ENCODE measurements around the gene DPYD. TPM values are rescaled to one million over a fixed set of nuclear protein-coding genes. Genes with fewer than 3 reads are reported as not detected.

Gene DPYD
- total and polyA plus RNA-seq, 7 donors = 6.0 to 56.1 (median 40.2) TPM

DNA sequence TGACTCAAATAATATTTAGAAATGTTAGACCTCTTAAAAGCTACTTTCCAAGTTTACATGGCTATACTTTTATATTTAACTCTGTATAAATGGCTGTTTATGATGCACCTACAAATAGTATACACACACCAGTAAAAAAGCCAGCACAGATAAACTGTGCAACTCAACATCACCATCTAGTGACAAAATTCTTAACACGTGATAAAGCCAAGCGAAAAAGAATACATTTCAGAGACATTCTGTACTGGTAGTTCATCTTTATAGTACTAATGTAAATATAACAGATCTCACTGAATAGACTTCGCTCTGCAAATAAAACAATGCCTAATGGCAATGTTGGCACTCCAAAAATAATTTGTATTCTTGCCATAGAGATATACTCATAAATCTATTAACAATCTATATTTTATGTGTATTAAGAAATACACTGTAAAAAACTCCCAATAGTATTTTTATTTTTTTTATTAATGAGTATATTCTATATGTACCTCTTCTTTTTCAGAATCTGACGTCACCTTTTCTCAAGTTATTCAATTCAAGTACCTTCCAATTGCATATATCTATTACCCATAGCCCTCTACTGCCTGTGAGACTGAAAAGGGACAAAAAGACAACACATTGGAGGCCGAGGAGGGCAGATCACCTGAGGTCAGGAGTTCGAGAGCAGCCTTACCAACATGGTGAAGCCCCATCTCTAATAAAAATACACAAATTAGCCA is 100.2 kb downstream of the DPYD start:
- no peak for DNase-seq
- Histone ChIP-seq H3K27me3 (no peaks in the 10 kb centered on the region), H3K4me1 (no peaks in the 10 kb centered on the region), H3K36me3 (no peaks in the 10 kb centered on the region), H3K9me3 (no peaks in the 10 kb centered on the region), H3K27ac (no peak overlapping the region), H3K4me3 (no peak overlapping the region)
- WGBS, 2 donors = 38 to 60% methylated on average over 6 of the region's 6 CpGs
- intact Hi-C loops (cut with DNase I) = no loop called here
- TF ChIP-seq, protein P1, sequence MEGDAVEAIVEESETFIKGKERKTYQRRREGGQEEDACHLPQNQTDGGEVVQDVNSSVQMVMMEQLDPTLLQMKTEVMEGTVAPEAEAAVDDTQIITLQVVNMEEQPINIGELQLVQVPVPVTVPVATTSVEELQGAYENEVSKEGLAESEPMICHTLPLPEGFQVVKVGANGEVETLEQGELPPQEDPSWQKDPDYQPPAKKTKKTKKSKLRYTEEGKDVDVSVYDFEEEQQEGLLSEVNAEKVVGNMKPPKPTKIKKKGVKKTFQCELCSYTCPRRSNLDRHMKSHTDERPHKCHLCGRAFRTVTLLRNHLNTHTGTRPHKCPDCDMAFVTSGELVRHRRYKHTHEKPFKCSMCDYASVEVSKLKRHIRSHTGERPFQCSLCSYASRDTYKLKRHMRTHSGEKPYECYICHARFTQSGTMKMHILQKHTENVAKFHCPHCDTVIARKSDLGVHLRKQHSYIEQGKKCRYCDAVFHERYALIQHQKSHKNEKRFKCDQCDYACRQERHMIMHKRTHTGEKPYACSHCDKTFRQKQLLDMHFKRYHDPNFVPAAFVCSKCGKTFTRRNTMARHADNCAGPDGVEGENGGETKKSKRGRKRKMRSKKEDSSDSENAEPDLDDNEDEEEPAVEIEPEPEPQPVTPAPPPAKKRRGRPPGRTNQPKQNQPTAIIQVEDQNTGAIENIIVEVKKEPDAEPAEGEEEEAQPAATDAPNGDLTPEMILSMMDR (IDR thresholded peaks at IDR 0.05) = peak in 2 of 4 experiments; percentile 19 to 42
- TF ChIP-seq EP300 (IDR thresholded peaks at IDR 0.05) = no peak

DNA sequence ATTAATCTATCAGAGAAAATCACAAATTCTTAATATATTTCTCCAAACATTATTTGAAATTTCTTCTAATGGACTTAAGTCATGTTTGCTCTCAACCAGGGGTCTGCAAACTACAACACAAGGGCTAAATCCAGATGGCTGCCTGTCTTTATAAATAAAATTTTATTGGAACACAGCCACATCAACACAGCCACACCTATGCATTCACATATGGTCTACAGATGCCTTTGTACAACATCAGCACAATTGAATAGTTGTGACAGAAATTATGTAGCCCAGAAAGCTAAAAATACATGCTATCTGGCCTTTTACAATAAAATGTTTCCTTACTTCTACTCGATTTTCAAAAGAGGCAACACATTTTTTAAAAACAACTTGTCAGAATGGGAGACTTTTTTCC is 103.9 kb downstream of the DPYD start:
- Histone ChIP-seq H3K4me1 (peaks cover 0 to 6% (median 0%) of the 10 kb centered on the region in 4 donors), H3K27ac (no peak overlapping the region), H3K9me3 (no peaks in the 10 kb centered on the region), H3K4me3 (no peak overlapping the region), H3K36me3 (no peaks in the 10 kb centered on the region), H3K27me3 (no peaks in the 10 kb centered on the region)
- WGBS, 2 donors = 78 to 80% methylated on average over 1 of the region's 1 CpG
- intact Hi-C loops (cut with DNase I) = no loop called here
- no peak for DNase-seq
- no peak for TF ChIP-seq POLR2A (IDR thresholded peaks at IDR 0.05)
- TF ChIP-seq EP300 (IDR thresholded peaks at IDR 0.05) = no peak
- TF ChIP-seq, protein P1 (IDR thresholded peaks at IDR 0.05) = no peak
- TF ChIP-seq POLR2AphosphoS5 (IDR thresholded peaks at IDR 0.05) = no peak

DNA sequence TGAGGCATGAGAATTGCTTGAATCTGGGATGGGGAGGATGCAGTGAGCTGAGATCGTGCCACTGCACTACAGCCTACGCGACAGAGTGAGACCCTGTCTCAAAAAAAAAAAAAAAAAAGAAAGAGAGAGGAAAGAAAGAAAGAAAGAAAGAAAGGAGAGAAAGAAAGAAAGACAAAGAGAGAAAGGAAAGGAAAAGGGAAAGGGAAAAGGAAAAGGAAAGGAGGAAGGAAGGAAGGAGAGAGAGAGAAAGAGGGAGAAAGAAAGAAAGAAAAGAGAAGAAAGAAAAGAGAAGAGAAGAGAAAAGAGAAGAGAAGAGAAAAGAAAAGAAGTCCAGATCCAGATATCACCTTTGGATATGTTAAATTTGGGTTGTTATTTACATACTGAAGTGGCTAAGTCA is 106.0 kb downstream of the DPYD start:
- DNase-seq = no peak
- intact Hi-C loops (cut with DNase I) = no loop called here
- no peaks in the 10 kb centered on the region for H3K36me3 ChIP-seq
- 95 to 99% methylated on average over 3 of the region's 3 CpGs for WGBS, 2 donors
- peaks cover 0 to 6% (median 0%) of the 10 kb centered on the region in 4 donors for H3K4me1 ChIP-seq
- no peak overlapping the region for H3K27ac ChIP-seq
- TF ChIP-seq POLR2AphosphoS5 (IDR thresholded peaks at IDR 0.05) (no peak), EP300 (IDR thresholded peaks at IDR 0.05) (no peak), POLR2A (IDR thresholded peaks at IDR 0.05) (no peak)
- TF ChIP-seq, protein P1 (IDR thresholded peaks at IDR 0.05) = no peak
- no peaks in the 10 kb centered on the region for H3K27me3 ChIP-seq
- no peak overlapping the region for H3K4me3 ChIP-seq
- no peaks in the 10 kb centered on the region for H3K9me3 ChIP-seq

DNA sequence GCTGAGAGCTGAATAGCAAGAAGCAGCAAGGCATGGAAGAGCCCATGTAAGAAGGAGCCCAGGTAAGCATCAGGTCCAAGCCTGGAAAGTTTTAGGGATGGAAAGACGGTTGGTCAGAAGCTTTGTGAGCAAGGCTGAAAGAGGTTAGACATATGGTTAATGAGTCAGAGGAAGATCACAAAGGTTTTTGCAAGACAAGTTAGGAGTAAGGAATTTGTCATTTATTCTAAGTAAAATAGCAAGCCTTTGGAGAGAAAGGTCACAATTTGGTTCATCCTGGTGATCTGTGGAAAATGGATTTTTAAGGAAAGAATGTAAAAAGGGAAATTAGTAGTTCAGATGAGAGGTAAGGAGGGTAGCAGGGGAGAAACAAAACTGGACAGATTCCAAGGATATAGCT is 106.7 kb downstream of the DPYD start:
- DNase-seq = no peak
- Histone ChIP-seq H3K27ac (no peak overlapping the region), H3K27me3 (no peaks in the 10 kb centered on the region), H3K4me3 (no peak overlapping the region), H3K9me3 (no peaks in the 10 kb centered on the region), H3K4me1 (peaks cover 0 to 6% (median 0%) of the 10 kb centered on the region in 4 donors), H3K36me3 (no peaks in the 10 kb centered on the region)
- intact Hi-C loops (cut with DNase I) = no loop called here
- WGBS, 2 donors = 94% methylated on average over 1 of the region's 1 CpG
- TF ChIP-seq EP300 (IDR thresholded peaks at IDR 0.05) (no peak), POLR2A (IDR thresholded peaks at IDR 0.05) (no peak), POLR2AphosphoS5 (IDR thresholded peaks at IDR 0.05) (no peak)
- TF ChIP-seq, protein P1 (IDR thresholded peaks at IDR 0.05) = no peak

DNA sequence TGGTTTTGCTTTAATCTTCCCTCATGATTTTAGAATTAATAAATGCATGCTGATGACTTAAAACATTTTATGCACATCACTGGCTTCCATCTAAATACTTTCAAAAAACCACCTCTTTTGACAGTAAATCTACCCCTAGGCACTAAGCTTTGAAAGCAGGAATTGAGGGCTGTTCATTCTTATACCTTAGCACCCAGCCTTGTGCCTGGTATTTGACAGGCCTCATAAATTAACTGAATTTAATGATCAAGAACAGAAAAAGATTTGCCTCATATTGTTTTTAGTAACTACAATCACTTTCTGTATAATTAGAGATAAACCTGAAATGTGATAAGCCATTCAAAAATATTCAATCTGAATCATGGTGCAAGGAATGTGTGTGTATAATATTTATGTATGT is 108.8 kb downstream of the DPYD start:
- Histone ChIP-seq H3K27ac (no peak overlapping the region), H3K36me3 (no peaks in the 10 kb centered on the region), H3K4me3 (no peak overlapping the region), H3K4me1 (peaks cover 0 to 6% (median 0%) of the 10 kb centered on the region in 4 donors), H3K9me3 (no peaks in the 10 kb centered on the region), H3K27me3 (no peaks in the 10 kb centered on the region)
- DNase-seq = no peak
- TF ChIP-seq POLR2A (IDR thresholded peaks at IDR 0.05) = no peak
- intact Hi-C loops (cut with DNase I) = no loop called here

Measured in sigmoid colon (tissue), 7 donors.